Suprapubic skin (tissue), 4 donors: ENCODE results near the gene CDK11A. TPM values are rescaled to one million over a fixed set of nuclear protein-coding genes. Genes with fewer than 3 reads are reported as not detected.

Experiments
- DNase-seq, 2 donors: peaks; one replicate each; pipeline ENCODE4 v3.0.0-alpha.2; 2019; ENCODE audit warnings: low spot score in 2 of 2
- H3K27ac ChIP-seq: fragments of 200-600 bp; sonication (generic); one replicate; pipeline ENCODE4 v1.5.1; 2019
- H3K27me3 ChIP-seq: fragments of 200-600 bp; sonication (generic); one replicate; pipeline ENCODE4 v1.5.1; 2019
- H3K36me3 ChIP-seq: fragments of 200-600 bp; sonication (generic); one replicate; pipeline ENCODE4 v1.5.1; 2019
- H3K4me1 ChIP-seq: fragments of 200-600 bp; sonication (generic); one replicate; pipeline ENCODE4 v1.5.1; 2019
- H3K4me3 ChIP-seq: fragments of 200-600 bp; sonication (generic); one replicate; pipeline ENCODE4 v1.5.1; 2019; ENCODE audit warnings: mild to moderate bottlenecking
- H3K9me3 ChIP-seq: fragments of 200-600 bp; sonication (generic); one replicate; pipeline ENCODE4 v1.5.1; 2019
- EP300 ChIP-seq: sonication (generic); formaldehyde crosslinking; IDR thresholded peaks from one replicate; pipeline ENCODE4 v1.6.1; 2017; ENCODE audit warnings: antibody characterized with exemption
- POLR2A ChIP-seq, 2 donors: fragments of 450-650 bp; IDR thresholded peaks; one replicate each; pipeline ENCODE4 v1.6.1; 2017; ENCODE audit warnings: antibody characterized with exemption in 2 of 2, mild to moderate bottlenecking in 2 of 2, moderate library complexity in 2 of 2
- POLR2AphosphoS5 ChIP-seq, 3 donors: sonication (generic); formaldehyde crosslinking; IDR thresholded peaks; one replicate each; pipeline ENCODE4 v1.6.1; 2017; ENCODE audit warnings: antibody characterized with exemption in 3 of 3
- WGBS: methylation state at CpG from one replicate; pipeline ENCODE4 v1.1.5; 2018; 5-methylcytosine and 5-hydroxymethylcytosine counted together
- total RNA-seq, 4 donors: library from RNA; depleted of rRNA; stranded (reverse); fragments of >200 nt; gene quantifications; one replicate each; pipeline ENCODE4 v1.1.0, GENCODE V29; 2016
- TF ChIP-seq, protein P1 (sequence below), 2 donors: fragments of 200-600 bp in 1 of 2; fragments of 450-650 bp in 1 of 2; sonication (generic) in 1 of 2; IDR thresholded peaks; one replicate each; pipeline ENCODE4 v1.5.1; 2016 to 2019; ENCODE audit warnings: antibody characterized with exemption in 2 of 2, mild to moderate bottlenecking in 1 of 2, moderate library complexity in 1 of 2

CDK11A gene
- total RNA-seq, 4 donors from 2014 or later: 23.6 to 136 (median 53.4) TPM

- TF ChIP-seq EP300 (no peak), POLR2A (IDR thresholded peaks at IDR 0.05) (no peak), POLR2AphosphoS5 (IDR thresholded peaks at IDR 0.05) (no peak)
- TF ChIP-seq, protein P1, sequence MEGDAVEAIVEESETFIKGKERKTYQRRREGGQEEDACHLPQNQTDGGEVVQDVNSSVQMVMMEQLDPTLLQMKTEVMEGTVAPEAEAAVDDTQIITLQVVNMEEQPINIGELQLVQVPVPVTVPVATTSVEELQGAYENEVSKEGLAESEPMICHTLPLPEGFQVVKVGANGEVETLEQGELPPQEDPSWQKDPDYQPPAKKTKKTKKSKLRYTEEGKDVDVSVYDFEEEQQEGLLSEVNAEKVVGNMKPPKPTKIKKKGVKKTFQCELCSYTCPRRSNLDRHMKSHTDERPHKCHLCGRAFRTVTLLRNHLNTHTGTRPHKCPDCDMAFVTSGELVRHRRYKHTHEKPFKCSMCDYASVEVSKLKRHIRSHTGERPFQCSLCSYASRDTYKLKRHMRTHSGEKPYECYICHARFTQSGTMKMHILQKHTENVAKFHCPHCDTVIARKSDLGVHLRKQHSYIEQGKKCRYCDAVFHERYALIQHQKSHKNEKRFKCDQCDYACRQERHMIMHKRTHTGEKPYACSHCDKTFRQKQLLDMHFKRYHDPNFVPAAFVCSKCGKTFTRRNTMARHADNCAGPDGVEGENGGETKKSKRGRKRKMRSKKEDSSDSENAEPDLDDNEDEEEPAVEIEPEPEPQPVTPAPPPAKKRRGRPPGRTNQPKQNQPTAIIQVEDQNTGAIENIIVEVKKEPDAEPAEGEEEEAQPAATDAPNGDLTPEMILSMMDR (IDR thresholded peaks at IDR 0.05): no peak
Measured at GRCh38 chr1:1756661-1757421, 32.7 kb upstream of the CDK11A start.

DNA sequence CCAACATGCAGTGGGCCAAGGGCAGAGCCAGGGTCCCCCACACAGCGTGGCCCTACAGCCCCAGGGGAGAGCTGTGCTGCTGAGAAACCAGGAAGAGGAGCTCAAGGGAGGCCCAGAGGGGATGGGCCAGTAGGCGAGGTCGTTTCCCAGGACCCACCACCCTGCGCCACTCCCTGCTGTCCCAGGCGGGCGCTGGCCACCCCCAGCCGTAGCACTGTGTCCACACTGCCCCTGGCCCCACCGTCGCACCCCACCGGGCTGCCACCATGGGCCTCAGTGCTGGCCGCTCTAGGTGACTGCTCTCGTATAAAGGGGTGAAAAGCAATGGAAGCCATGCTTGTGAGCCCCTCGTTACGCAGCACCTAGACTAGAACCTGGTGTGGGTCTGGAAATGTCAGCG, 31.7 kb upstream of the CDK11A start:
- Histone ChIP-seq H3K27me3 (no peaks in the 10 kb centered on the region), H3K4me1 (peaks cover 13% of the 10 kb centered on the region), H3K36me3 (peaks cover 74% of the 10 kb centered on the region), H3K4me3 (no peak overlapping the region), H3K27ac (no peak overlapping the region), H3K9me3 (no peaks in the 10 kb centered on the region)
- DNase-seq: no peak
- 96% methylated on average over 3 of the region's 15 CpGs for WGBS
- TF ChIP-seq POLR2AphosphoS5 (IDR thresholded peaks at IDR 0.05) (no peak), POLR2A (IDR thresholded peaks at IDR 0.05) (no peak), EP300 (no peak)
- TF ChIP-seq, protein P1 (IDR thresholded peaks at IDR 0.05): no peak

More at GRCh38 chr1:1756661-1757421, 32.7 kb upstream of the CDK11A start:
- Histone ChIP-seq H3K27me3 (no peaks in the 10 kb centered on the region), H3K4me3 (no peak overlapping the region), H3K27ac (no peak overlapping the region), H3K9me3 (no peaks in the 10 kb centered on the region), H3K36me3 (peaks cover 83% of the 10 kb centered on the region), H3K4me1 (peaks cover 13% of the 10 kb centered on the region)
- WGBS: 91% methylated on average over 28 of the region's 33 CpGs
- no peak for DNase-seq

- DNase-seq: no peak
- TF ChIP-seq, protein P1 (IDR thresholded peaks at IDR 0.05): no peak
- no peak for TF ChIP-seq POLR2AphosphoS5 (IDR thresholded peaks at IDR 0.05)
- TF ChIP-seq EP300: no peak
- TF ChIP-seq POLR2A (IDR thresholded peaks at IDR 0.05): no peak
- no peaks in the 10 kb centered on the region for H3K27me3 ChIP-seq
- WGBS: 87% methylated on average over 12 of the region's 19 CpGs
- H3K27ac ChIP-seq: no peak overlapping the region
- H3K36me3 ChIP-seq: peaks cover 70% of the 10 kb centered on the region
- H3K4me1 ChIP-seq: peaks cover 13% of the 10 kb centered on the region
- no peak overlapping the region for H3K4me3 ChIP-seq
- no peaks in the 10 kb centered on the region for H3K9me3 ChIP-seq
Measured at GRCh38 chr1:1755426-1755825, 31.3 kb upstream of the CDK11A start.

DNA sequence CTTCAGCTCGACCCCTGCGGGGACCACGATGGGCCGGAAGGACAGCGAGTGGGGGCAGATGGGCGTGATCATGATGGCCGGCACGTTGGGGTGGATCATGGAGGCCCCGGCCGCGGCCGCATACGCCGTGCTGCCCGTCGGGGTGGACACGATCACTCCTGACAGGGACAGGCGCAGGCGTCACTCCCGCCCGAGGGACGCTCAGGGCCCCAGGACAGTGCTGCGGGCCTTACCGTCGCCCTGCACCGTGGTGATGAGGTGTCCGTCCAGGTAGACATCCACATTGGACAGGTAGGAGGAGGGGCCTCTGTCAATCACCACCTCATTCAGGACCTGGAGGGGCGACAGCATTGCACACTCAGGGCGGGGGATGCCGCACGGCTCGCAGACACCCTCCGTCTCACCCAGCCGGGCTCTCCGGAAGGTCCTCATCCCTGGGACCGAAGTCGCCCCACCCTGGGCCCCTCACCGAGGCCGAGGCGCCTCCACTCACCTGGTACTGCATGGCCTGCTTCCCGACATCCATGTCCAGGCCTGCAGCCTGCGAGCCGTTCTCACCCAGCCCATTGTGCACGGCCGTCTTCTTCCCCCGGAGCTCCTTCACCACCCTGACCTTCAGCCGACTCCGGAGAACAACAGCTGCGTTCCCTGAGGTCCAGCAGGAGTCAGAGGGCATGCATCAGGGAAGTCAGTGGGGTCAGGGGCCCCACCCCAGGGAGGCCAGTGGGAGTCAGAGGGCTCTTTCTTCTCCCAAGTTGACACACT, 30.1 kb upstream of the CDK11A start:
- TF ChIP-seq POLR2AphosphoS5 (IDR thresholded peaks at IDR 0.05): no peak
- TF ChIP-seq, protein P1 (IDR thresholded peaks at IDR 0.05): no peak
- no peak for DNase-seq
- H3K27me3 ChIP-seq: no peaks in the 10 kb centered on the region
- H3K4me1 ChIP-seq: peaks cover 10% of the 10 kb centered on the region
- no peak overlapping the region for H3K27ac ChIP-seq
- peaks cover 58% of the 10 kb centered on the region for H3K36me3 ChIP-seq
- H3K9me3 ChIP-seq: no peaks in the 10 kb centered on the region
- WGBS: 94% methylated on average over 16 of the region's 49 CpGs
- H3K4me3 ChIP-seq: no peak overlapping the region

GRCh38 chr1:1753607-1754005, 29.4 kb upstream of the CDK11A start:
- no peaks in the 10 kb centered on the region for H3K9me3 ChIP-seq
- 80% methylated on average over 1 of the region's 16 CpGs for WGBS
- TF ChIP-seq POLR2A (IDR thresholded peaks at IDR 0.05) (no peak), EP300 (no peak), POLR2AphosphoS5 (IDR thresholded peaks at IDR 0.05) (no peak)
- TF ChIP-seq, protein P1 (IDR thresholded peaks at IDR 0.05): no peak
- H3K4me3 ChIP-seq: no peak overlapping the region
- DNase-seq: no peak
- H3K36me3 ChIP-seq: peaks cover 55% of the 10 kb centered on the region
- H3K27ac ChIP-seq: no peak overlapping the region
- H3K4me1 ChIP-seq: peaks cover 4% of the 10 kb centered on the region
- no peaks in the 10 kb centered on the region for H3K27me3 ChIP-seq
